GM18526 (cell line): ENCODE data around the gene MUC6.

ENCODE experiments used
- POLR2A ChIP-seq: IDR thresholded peaks from 3 replicates; pipeline ENCODE4 v1.6.1; 2011; ENCODE audit not compliant: insufficient read length; ENCODE audit errors: extremely low read depth

MUC6 gene

DNA sequence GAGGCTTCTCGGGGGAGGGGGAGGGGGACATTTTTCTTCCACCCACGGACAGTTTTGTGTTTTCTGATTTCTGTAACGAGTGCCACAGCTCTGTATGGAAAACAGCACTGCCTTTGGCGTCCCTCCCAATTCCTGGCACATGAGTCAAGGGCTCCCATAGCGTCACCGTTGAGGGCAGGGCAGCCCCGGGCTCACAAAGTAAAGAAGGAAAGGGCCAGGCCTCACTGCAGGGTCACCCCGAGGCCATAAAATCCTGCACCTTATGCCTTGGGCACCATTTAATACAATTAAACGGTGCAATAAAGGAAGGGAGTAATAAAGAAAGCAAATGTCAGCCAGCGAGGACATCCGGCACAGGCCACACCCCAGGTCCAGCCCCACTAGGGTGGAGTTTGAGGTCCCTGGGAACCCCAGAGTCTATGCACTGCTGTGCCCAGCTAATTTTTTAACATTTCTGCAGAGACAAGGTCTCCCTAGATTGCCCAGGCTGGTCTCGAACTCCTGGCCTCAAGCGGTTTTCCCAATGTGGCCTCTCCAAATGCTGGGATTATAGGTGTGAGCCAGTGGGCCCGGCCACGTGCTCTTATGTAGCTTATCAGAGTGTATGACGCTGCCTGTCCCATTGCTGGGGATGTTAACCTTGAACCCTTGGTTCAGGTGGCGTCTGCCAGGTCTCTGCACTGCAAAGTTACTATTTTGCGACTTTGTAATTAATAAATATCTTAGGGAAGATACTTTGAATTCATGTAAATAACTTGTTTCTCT is 24.5 kb upstream of the MUC6 start:
- TF ChIP-seq POLR2A, result no peak

DNA sequence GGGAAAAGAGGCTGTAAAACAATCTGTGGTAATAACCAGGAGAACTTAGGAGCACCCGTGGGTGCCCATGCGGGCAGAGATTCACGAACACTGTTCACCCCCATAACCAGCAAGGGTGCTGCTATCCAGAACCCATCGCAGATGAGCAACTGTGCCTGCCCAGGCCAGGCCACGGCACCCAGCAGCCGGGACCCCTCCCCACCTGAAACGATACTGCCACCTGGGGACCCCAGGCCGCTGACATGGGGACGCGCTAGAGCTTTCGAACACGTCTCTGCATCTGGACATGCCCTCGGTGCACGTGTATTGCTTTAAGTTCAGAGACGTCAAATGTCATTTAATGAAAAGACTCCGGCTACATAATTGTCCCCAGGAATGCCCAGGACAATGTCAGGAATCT is 23.9 kb upstream of the MUC6 start:
- no peak for TF ChIP-seq POLR2A

DNA sequence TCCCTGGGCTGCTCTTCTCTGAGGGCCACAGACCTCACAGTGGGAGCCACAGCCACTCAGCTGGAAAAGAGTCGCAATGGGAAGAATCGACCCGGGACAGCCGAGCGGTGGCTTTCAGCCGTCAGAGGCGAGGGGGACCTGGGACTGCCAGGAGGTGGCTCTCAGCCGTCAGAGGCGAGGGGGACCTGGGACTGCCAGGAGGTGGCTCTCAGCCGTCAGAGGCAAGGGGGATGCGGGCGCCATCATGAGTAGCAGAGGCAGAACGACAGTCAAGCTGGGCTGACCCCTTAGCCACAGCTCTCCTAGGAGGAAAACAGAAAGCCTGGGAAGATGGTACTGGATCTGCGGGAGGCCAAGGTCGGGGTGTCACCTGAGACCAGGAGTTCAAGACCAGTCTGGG is 23.2 kb upstream of the MUC6 start:
- TF ChIP-seq POLR2A, result no peak

- TF ChIP-seq POLR2A, result no peak
These were observed 21.3 kb upstream of the MUC6 start for GRCh38 chr11:1057806-1058205.

- TF ChIP-seq POLR2A, result no peak
These were observed 19.7 kb upstream of the MUC6 start for GRCh38 chr11:1055990-1056771.

DNA sequence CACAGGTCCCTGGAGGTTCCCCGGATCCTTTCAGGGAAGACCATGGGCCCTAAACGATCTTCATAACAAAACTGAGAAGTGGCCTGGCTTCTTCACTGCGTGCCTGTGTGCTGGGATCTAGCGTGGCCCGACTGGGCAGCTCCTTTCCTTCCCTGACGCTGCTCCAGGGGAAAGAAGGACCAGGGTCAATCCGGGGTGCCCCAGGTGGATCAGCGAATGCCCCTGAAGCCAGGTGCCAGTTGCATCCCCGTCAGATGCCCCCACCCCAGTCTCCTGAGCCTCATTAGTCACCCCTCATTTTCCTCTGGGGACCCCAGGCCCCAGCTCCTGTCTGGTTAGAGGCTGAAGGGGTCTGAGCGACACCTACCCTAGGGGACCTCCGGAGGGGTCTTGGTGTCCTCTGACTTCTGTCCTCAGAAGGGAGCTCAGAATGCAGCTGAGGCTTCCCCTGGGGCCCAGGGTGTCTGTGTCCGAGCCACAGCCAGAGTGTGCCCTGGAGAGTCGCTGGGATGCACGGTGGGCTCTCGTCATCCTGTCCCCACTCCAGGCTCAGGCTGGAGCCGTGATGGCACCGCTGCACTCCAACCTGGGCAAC is 18.7 kb upstream of the MUC6 start:
- no peak for TF ChIP-seq POLR2A

DNA sequence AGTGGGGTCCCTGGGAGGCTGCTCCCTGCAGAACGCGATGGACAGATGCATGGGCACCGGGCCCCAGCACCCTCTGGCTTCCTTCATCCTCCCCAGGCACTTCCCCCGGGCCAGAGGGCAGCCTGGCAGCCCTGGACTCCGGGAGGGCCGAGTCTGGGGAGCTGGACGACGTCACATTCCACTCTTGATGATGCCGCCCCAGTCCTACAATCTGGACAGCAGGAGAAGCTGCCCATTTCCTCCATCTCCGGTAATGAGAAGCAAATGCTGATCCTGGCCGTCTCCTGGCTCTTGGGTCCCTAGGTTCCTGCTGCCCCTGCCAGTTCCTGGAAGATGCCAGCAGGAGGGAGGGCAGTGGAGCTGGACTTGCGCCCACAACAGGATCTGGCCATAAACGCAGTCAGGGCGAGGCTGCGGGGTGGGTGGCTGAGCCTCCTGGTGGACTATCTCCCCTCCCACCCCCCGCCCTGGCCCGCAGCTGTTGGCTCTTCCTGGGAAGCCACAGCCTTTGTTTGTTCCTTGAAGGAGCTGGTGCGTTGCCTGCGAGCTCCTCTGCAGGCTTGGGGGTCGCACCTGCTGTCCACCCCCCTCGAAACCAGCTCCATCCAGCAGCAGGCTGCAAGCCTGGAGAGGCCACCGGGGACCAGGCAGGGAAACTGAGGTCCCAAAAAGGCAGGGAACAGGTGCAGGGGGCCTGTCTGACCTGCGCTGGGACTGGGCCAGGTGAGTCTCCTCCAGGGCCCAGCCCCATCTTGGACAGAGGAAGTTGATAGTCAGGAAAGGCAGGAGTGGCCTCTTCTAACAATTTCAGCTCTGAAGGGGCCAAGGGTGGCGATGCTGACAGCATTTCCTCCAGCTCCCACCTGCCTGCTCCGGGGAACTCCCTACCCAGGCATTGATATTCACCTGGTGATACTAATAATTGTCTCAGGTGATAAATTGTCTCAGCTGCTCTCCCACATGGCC is 17.9 kb upstream of the MUC6 start:
- TF ChIP-seq POLR2A, result no peak

GRCh38 chr11:1053121-1053901 is 16.8 kb upstream of the MUC6 start:
- TF ChIP-seq POLR2A, result no peak

DNA sequence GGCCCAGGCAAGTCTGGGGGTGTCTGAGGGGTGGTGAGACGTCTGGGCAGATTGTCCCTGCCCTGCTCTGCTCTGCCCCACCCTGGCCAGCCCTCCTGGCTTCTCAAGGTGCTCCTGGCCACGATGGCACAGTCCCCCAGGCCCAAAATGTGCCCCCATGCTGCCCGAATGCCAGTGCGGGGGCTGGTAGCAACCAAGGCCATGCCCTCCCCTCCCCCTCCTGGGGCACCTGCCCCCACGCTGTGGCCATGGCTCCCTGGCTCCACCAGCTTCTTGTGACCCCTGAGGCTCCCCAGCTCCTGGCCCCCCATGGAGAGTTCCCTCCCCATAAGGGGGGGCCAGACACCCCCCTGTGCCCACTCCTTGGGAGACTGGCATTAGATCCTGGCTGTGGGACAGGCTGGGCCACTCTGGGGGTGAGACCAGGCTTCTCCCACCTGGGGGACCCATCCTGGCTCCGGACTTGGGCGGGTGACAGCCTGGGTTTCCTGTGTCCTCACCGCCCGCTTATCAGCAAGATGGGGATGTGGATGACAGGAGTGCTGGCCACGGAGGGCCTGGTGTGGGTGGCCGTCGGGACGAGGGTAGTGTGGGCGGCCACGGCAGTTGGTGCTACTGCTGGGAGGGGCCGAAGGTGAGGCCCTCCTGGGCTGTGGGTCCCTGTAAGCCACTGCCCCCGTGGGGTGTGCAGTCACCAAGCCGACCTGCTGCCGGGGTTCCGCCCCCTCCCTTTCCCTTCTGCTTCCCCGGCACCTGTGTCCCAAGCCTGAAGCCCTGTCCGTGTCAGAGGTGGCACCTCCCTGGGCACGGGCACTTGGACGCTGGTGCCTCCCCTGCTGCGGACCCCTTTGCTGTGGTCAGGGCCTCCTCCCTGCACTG is 15.9 kb upstream of the MUC6 start:
- TF ChIP-seq POLR2A, result no peak

- TF ChIP-seq POLR2A, result no peak
These were observed 15.0 kb upstream of the MUC6 start for GRCh38 chr11:1051356-1052132.

- no peak for TF ChIP-seq POLR2A
These were observed 14.2 kb upstream of the MUC6 start for GRCh38 chr11:1050581-1051355.
